Stimulated activated memory B cell treated with anti-CD40 and anti-IgM and Interleukin-4, amounts not matched to agents 10 μg/mL and 1 μg/mL and 100 μg/mL, for 72 hours (primary cell): ENCODE data around the gene CTSO.

Source experiments
- ATAC-seq: fragments of 150-1000 bp; cut with Tn5 transposase; 2 replicates; pipeline ENCODE4 v1.10.0; 2021
- H3K27ac Mint-ChIP-seq: one replicate; pipeline ENCODE4 v1.8.0; 2022; ENCODE audit warnings: mild to moderate bottlenecking, mixed read lengths
- H3K27me3 Mint-ChIP-seq: one replicate; pipeline ENCODE4 v1.8.0; 2022; ENCODE audit warnings: mixed read lengths
- H3K36me3 Mint-ChIP-seq: one replicate; pipeline ENCODE4 v1.8.0; 2022; ENCODE audit warnings: mixed read lengths
- H3K4me1 Mint-ChIP-seq: one replicate; pipeline ENCODE4 v1.8.0; 2022; ENCODE audit warnings: mixed read lengths
- H3K4me3 Mint-ChIP-seq: one replicate; pipeline ENCODE4 v1.8.0; 2022; ENCODE audit warnings: mild to moderate bottlenecking, moderate library complexity, mixed read lengths
- H3K9me3 Mint-ChIP-seq: one replicate; pipeline ENCODE4 v1.8.0; 2022; ENCODE audit warnings: mixed read lengths

The CTSO gene

GRCh38 chr4:155964016-155964891, 10.6 kb upstream of the CTSO start:
- no peak for ATAC-seq
- no peak overlapping the region for H3K27ac Mint-ChIP-seq
- H3K4me1 Mint-ChIP-seq = no peaks in the 10 kb centered on the region
- H3K27me3 Mint-ChIP-seq = peaks cover 3% of the 10 kb centered on the region
- H3K9me3 Mint-ChIP-seq = peaks cover 4% of the 10 kb centered on the region
- H3K4me3 Mint-ChIP-seq = no peak overlapping the region
- H3K36me3 Mint-ChIP-seq = no peaks in the 10 kb centered on the region

- no peak overlapping the region for H3K4me3 Mint-ChIP-seq
- H3K4me1 Mint-ChIP-seq = no peaks in the 10 kb centered on the region
- no peaks in the 10 kb centered on the region for H3K36me3 Mint-ChIP-seq
- peaks cover 12% of the 10 kb centered on the region for H3K27me3 Mint-ChIP-seq
- no peaks in the 10 kb centered on the region for H3K9me3 Mint-ChIP-seq
- H3K27ac Mint-ChIP-seq = no peak overlapping the region
- no peak for ATAC-seq
Measured at GRCh38 chr4:155962767-155963166, 9.1 kb upstream of the CTSO start.

GRCh38 chr4:155961575-155961974, 7.9 kb upstream of the CTSO start:
- Mint-ChIP-seq H3K36me3 (no peaks in the 10 kb centered on the region), H3K9me3 (no peaks in the 10 kb centered on the region), H3K4me3 (no peak overlapping the region), H3K4me1 (no peaks in the 10 kb centered on the region), H3K27me3 (peaks cover 12% of the 10 kb centered on the region), H3K27ac (no peak overlapping the region)
- no peak for ATAC-seq

GRCh38 chr4:155960522-155960921, 6.9 kb upstream of the CTSO start:
- no peaks in the 10 kb centered on the region for H3K4me1 Mint-ChIP-seq
- no peaks in the 10 kb centered on the region for H3K36me3 Mint-ChIP-seq
- no peaks in the 10 kb centered on the region for H3K9me3 Mint-ChIP-seq
- peaks cover 12% of the 10 kb centered on the region for H3K27me3 Mint-ChIP-seq
- ATAC-seq = no peak
- H3K27ac Mint-ChIP-seq = no peak overlapping the region
- no peak overlapping the region for H3K4me3 Mint-ChIP-seq

- Mint-ChIP-seq H3K27ac (no peak overlapping the region), H3K4me1 (no peaks in the 10 kb centered on the region), H3K9me3 (no peaks in the 10 kb centered on the region), H3K36me3 (no peaks in the 10 kb centered on the region), H3K4me3 (no peak overlapping the region), H3K27me3 (peaks cover 12% of the 10 kb centered on the region)
- ATAC-seq = peak; percentile 20
Measured at GRCh38 chr4:155959417-155959816, 5.8 kb upstream of the CTSO start.

- no peak overlapping the region for H3K27ac Mint-ChIP-seq
- H3K4me1 Mint-ChIP-seq = peaks cover 6% of the 10 kb centered on the region
- H3K36me3 Mint-ChIP-seq = no peaks in the 10 kb centered on the region
Measured at GRCh38 chr4:155956461-155956860, 2.8 kb upstream of the CTSO start.

GRCh38 chr4:155954939-155955338, 1.3 kb upstream of the CTSO start:
- peaks cover 6% of the 10 kb centered on the region for H3K4me1 Mint-ChIP-seq
- H3K27ac Mint-ChIP-seq = no peak overlapping the region
- H3K27me3 Mint-ChIP-seq = peaks cover 12% of the 10 kb centered on the region
- no peak overlapping the region for H3K4me3 Mint-ChIP-seq
- H3K36me3 Mint-ChIP-seq = no peaks in the 10 kb centered on the region
- no peak for ATAC-seq
- no peaks in the 10 kb centered on the region for H3K9me3 Mint-ChIP-seq

More at GRCh38 chr4:155956461-155956860, 2.8 kb upstream of the CTSO start:
- no peak overlapping the region for H3K4me3 Mint-ChIP-seq
- no peaks in the 10 kb centered on the region for H3K9me3 Mint-ChIP-seq
- H3K27me3 Mint-ChIP-seq = peaks cover 12% of the 10 kb centered on the region
- ATAC-seq = no peak

GRCh38 chr4:155954118-155954685, 536 bp upstream of the CTSO start:
- H3K27me3 Mint-ChIP-seq = peaks cover 8% of the 10 kb centered on the region
- peak overlapping the region; percentile 95 for H3K27ac Mint-ChIP-seq
- no peak for ATAC-seq
- H3K4me3 Mint-ChIP-seq = peak overlapping the region; percentile 94
- no peaks in the 10 kb centered on the region for H3K9me3 Mint-ChIP-seq
- H3K4me1 Mint-ChIP-seq = peaks cover 6% of the 10 kb centered on the region
- no peaks in the 10 kb centered on the region for H3K36me3 Mint-ChIP-seq

- no peak for ATAC-seq
- Mint-ChIP-seq H3K27ac (peak overlapping the region; percentile 95), H3K4me3 (peak overlapping the region; percentile 60), H3K27me3 (no peaks in the 10 kb centered on the region), H3K9me3 (no peaks in the 10 kb centered on the region), H3K36me3 (no peaks in the 10 kb centered on the region), H3K4me1 (peaks cover 6% of the 10 kb centered on the region)
Measured at GRCh38 chr4:155952501-155952901, 1.2 kb downstream of the CTSO start.

- Mint-ChIP-seq H3K9me3 (no peaks in the 10 kb centered on the region), H3K27me3 (no peaks in the 10 kb centered on the region), H3K27ac (no peak overlapping the region), H3K36me3 (no peaks in the 10 kb centered on the region), H3K4me3 (no peak overlapping the region), H3K4me1 (peaks cover 6% of the 10 kb centered on the region)
- no peak for ATAC-seq
Measured at GRCh38 chr4:155950461-155950860, 3.2 kb downstream of the CTSO start.

GRCh38 chr4:155948541-155948940, 5.1 kb downstream of the CTSO start:
- Mint-ChIP-seq H3K9me3 (no peaks in the 10 kb centered on the region), H3K27ac (no peak overlapping the region), H3K36me3 (no peaks in the 10 kb centered on the region), H3K4me3 (no peak overlapping the region), H3K4me1 (peaks cover 6% of the 10 kb centered on the region), H3K27me3 (no peaks in the 10 kb centered on the region)
- no peak for ATAC-seq

- no peak for ATAC-seq
- Mint-ChIP-seq H3K36me3 (peaks cover 7% of the 10 kb centered on the region), H3K27ac (no peak overlapping the region)
Measured at GRCh38 chr4:155946486-155946885, 7.2 kb downstream of the CTSO start.

GRCh38 chr4:155944516-155944915, 9.2 kb downstream of the CTSO start:
- Mint-ChIP-seq H3K27ac (no peak overlapping the region), H3K4me3 (no peak overlapping the region), H3K4me1 (no peaks in the 10 kb centered on the region), H3K27me3 (no peaks in the 10 kb centered on the region), H3K36me3 (peaks cover 20% of the 10 kb centered on the region), H3K9me3 (no peaks in the 10 kb centered on the region)
- no peak for ATAC-seq

More at GRCh38 chr4:155946486-155946885, 7.2 kb downstream of the CTSO start:
- H3K4me3 Mint-ChIP-seq = no peak overlapping the region
- no peaks in the 10 kb centered on the region for H3K4me1 Mint-ChIP-seq
- H3K27me3 Mint-ChIP-seq = no peaks in the 10 kb centered on the region
- H3K9me3 Mint-ChIP-seq = no peaks in the 10 kb centered on the region

- no peak overlapping the region for H3K4me3 Mint-ChIP-seq
- no peaks in the 10 kb centered on the region for H3K4me1 Mint-ChIP-seq
- H3K36me3 Mint-ChIP-seq = peaks cover 20% of the 10 kb centered on the region
- no peak for ATAC-seq
- H3K27ac Mint-ChIP-seq = no peak overlapping the region
- H3K9me3 Mint-ChIP-seq = no peaks in the 10 kb centered on the region
- H3K27me3 Mint-ChIP-seq = no peaks in the 10 kb centered on the region
Measured at GRCh38 chr4:155943605-155944291, 9.9 kb downstream of the CTSO start.

- Mint-ChIP-seq H3K27ac (no peak overlapping the region), H3K9me3 (no peaks in the 10 kb centered on the region), H3K36me3 (peaks cover 30% of the 10 kb centered on the region), H3K4me1 (no peaks in the 10 kb centered on the region), H3K27me3 (no peaks in the 10 kb centered on the region), H3K4me3 (no peak overlapping the region)
- no peak for ATAC-seq
Measured at GRCh38 chr4:155941820-155942219, 11.8 kb downstream of the CTSO start.
